Body of pancreas (tissue), 4 donors: ENCODE data around the gene FGF12. TPM values are rescaled to one million over a fixed set of nuclear protein-coding genes. Genes with fewer than 3 reads are reported as not detected.

ENCODE experiments used
- ATAC-seq: fragments of 150-250 bp; one replicate; pipeline ENCODE4 v1.9.1; 2016
- DNase-seq, 4 donors: peaks; one replicate each; pipeline ENCODE4 v3.0.0-alpha.2; 2019
- H3K27ac ChIP-seq, 4 donors: fragments of 200-600 bp; sonication (generic); 1 replicate in 3 of 4; 2 replicates in 1 of 4; pipeline versions ENCODE4 v1.5.1 to v1.6.1; 2016 to 2019; ENCODE audit warnings: mild to moderate bottlenecking in 1 of 4, mixed read lengths in 1 of 4, moderate library complexity in 1 of 4
- H3K27me3 ChIP-seq, 2 donors: fragments of 200-600 bp; sonication (generic); one replicate each; pipeline ENCODE4 v1.6.0; 2016; ENCODE audit warnings: mild to moderate bottlenecking in 1 of 2
- H3K36me3 ChIP-seq, 2 donors: fragments of 200-600 bp; sonication (generic); replicated peaks in 1 of 2; 2 replicates each; pipeline ENCODE4 v1.5.1; 2016; ENCODE audit warnings: low read depth in 2 of 2; ENCODE audit not compliant: insufficient read depth in 1 of 2
- H3K4me1 ChIP-seq: fragments of 200-600 bp; sonication (generic); one replicate; pipeline ENCODE4 v1.6.0; 2016
- H3K4me3 ChIP-seq, 2 donors: fragments of 200-600 bp; sonication (generic); 1 replicate in 1 of 2; 2 replicates in 1 of 2; pipeline ENCODE4 v1.5.1; 2016 to 2019
- H3K9me3 ChIP-seq, 3 donors: fragments of 200-600 bp; sonication (generic); 1 replicate in 2 of 3; 2 replicates in 1 of 3; pipeline ENCODE4 v1.5.1; 2016
- CTCF ChIP-seq, 7 experiments: fragments of 450-650 bp in 4 of 7; fragments of 200-600 bp in 3 of 7; sonication (generic) in 3 of 7; IDR thresholded peaks; one replicate each; pipeline ENCODE4 v1.5.1; 2016 to 2019; ENCODE audit warnings: antibody characterized with exemption in 7 of 7
- POLR2A ChIP-seq, 3 donors: fragments of 450-650 bp; IDR thresholded peaks; one replicate each; pipeline ENCODE4 v1.6.1; 2016; ENCODE audit warnings: antibody characterized with exemption in 3 of 3, mild to moderate bottlenecking in 2 of 3
- WGBS, 2 donors: methylation state at CpG; one replicate each; pipeline ENCODE4 v1.1.5; 2017; 5-methylcytosine and 5-hydroxymethylcytosine counted together
- intact Hi-C: fragments of 100-400 bp; cut with DNase I; formaldehyde crosslinking; loops from one replicate; pipeline ENCODE4 v1.15.1; 2023
- total RNA-seq, 2 donors: library from RNA; depleted of rRNA; stranded (reverse); fragments of >200 nt; gene quantifications; one replicate each; pipeline ENCODE4 v1.1.0, GENCODE V29; 2016

The FGF12 gene
- total RNA-seq, 2 donors from 2014 or later: 0.99 to 2.3 TPM

GRCh38 chr3:192620275-192620674, 107.1 kb downstream of the FGF12 start:
- ATAC-seq (no peak), DNase-seq (no peak)
- H3K4me3 ChIP-seq: no peak overlapping the region
- no peaks in the 10 kb centered on the region for H3K9me3 ChIP-seq
- no peak overlapping the region for H3K27ac ChIP-seq
- WGBS, 2 donors: 57 to 65% methylated on average over 3 of the region's 3 CpGs
- intact Hi-C loops: no loop called here
- no peaks in the 10 kb centered on the region for H3K27me3 ChIP-seq
- no peaks in the 10 kb centered on the region for H3K4me1 ChIP-seq
- no peaks in the 10 kb centered on the region for H3K36me3 ChIP-seq
- no peak for TF ChIP-seq POLR2A (IDR thresholded peaks at IDR 0.05)
- no peak for TF ChIP-seq CTCF (IDR thresholded peaks at IDR 0.05)

- no peaks in the 10 kb centered on the region for H3K27me3 ChIP-seq
- intact Hi-C loops: no loop called here
- no peaks in the 10 kb centered on the region for H3K4me1 ChIP-seq
- H3K36me3 ChIP-seq: no peaks in the 10 kb centered on the region
- H3K27ac ChIP-seq: no peak overlapping the region
- ATAC-seq (no peak), DNase-seq (no peak)
- no peak overlapping the region for H3K4me3 ChIP-seq
- no peak for TF ChIP-seq CTCF (IDR thresholded peaks at IDR 0.05)
- TF ChIP-seq POLR2A (IDR thresholded peaks at IDR 0.05): no peak
- no peaks in the 10 kb centered on the region for H3K9me3 ChIP-seq
- 67 to 72% methylated on average over 4 of the region's 4 CpGs for WGBS, 2 donors
Measured at GRCh38 chr3:192611411-192611810, 115.9 kb downstream of the FGF12 start.

- Histone ChIP-seq H3K4me1 (no peaks in the 10 kb centered on the region), H3K36me3 (no peaks in the 10 kb centered on the region), H3K27me3 (no peaks in the 10 kb centered on the region), H3K4me3 (no peak overlapping the region), H3K27ac (no peak overlapping the region), H3K9me3 (no peaks in the 10 kb centered on the region)
- no peak for TF ChIP-seq CTCF (IDR thresholded peaks at IDR 0.05)
- TF ChIP-seq POLR2A (IDR thresholded peaks at IDR 0.05): no peak
- intact Hi-C loops: no loop called here
- DNase-seq (no peak), ATAC-seq (no peak)
- 60 to 68% methylated on average over 8 of the region's 8 CpGs for WGBS, 2 donors
Measured at GRCh38 chr3:192608726-192609600, 118.4 kb downstream of the FGF12 start.

- TF ChIP-seq CTCF (IDR thresholded peaks at IDR 0.05) (no peak), POLR2A (IDR thresholded peaks at IDR 0.05) (no peak)
- Histone ChIP-seq H3K9me3 (no peaks in the 10 kb centered on the region), H3K27me3 (no peaks in the 10 kb centered on the region), H3K4me1 (no peaks in the 10 kb centered on the region), H3K4me3 (no peak overlapping the region), H3K36me3 (no peaks in the 10 kb centered on the region), H3K27ac (no peak overlapping the region)
- ATAC-seq: no peak
- WGBS, 2 donors: 82 to 89% methylated on average over 4 of the region's 4 CpGs
- intact Hi-C loops: no loop called here
- DNase-seq: no peak
Measured at GRCh38 chr3:192607798-192608197, 119.5 kb downstream of the FGF12 start.

GRCh38 chr3:192597913-192598312, 129.4 kb downstream of the FGF12 start:
- WGBS, 2 donors: 58 to 69% methylated on average over 2 of the region's 2 CpGs
- Histone ChIP-seq H3K36me3 (no peaks in the 10 kb centered on the region), H3K9me3 (no peaks in the 10 kb centered on the region), H3K27me3 (no peaks in the 10 kb centered on the region), H3K4me1 (no peaks in the 10 kb centered on the region), H3K27ac (no peak overlapping the region), H3K4me3 (no peak overlapping the region)
- no peak for ATAC-seq
- no peak for DNase-seq
- intact Hi-C loops: no loop called here
- TF ChIP-seq CTCF (IDR thresholded peaks at IDR 0.05) (no peak), POLR2A (IDR thresholded peaks at IDR 0.05) (no peak)
